GM19351 (cell line): ENCODE measurements around the gene HOXA11.

Experiments used
- ATAC-seq: cut with Tn5 transposase; IDR thresholded peaks from one replicate; pipeline ENCODE4 v1.9.1; 2021; ENCODE audit warnings: mild to moderate bottlenecking, moderate library complexity; ENCODE audit not compliant: unreplicated experiment

Gene HOXA11

GRCh38 chr7:27171325-27171636 lies 13.8 kb downstream of the HOXA11 start:
- ATAC-seq = no peak

GRCh38 chr7:27170426-27171324 lies 14.4 kb downstream of the HOXA11 start:
- no peak for ATAC-seq

GRCh38 chr7:27169658-27170425 lies 15.2 kb downstream of the HOXA11 start:
- no peak for ATAC-seq

GRCh38 chr7:27168265-27168947 lies 16.6 kb downstream of the HOXA11 start:
- no peak for ATAC-seq

- no peak for ATAC-seq
Measured at GRCh38 chr7:27167916-27168264, 17.1 kb downstream of the HOXA11 start.

GRCh38 chr7:27166531-27167505 lies 18.2 kb downstream of the HOXA11 start:
- ATAC-seq = no peak

GRCh38 chr7:27165996-27166530 lies 19.0 kb downstream of the HOXA11 start:
- ATAC-seq = no peak

GRCh38 chr7:27165089-27165995 lies 19.7 kb downstream of the HOXA11 start, which contains the start of gene HOXA9:
HOXA9 (minus strand) TSS chr7:27165537; CDS start chr7:27165457, 80 bp downstream.
- ATAC-seq = no peak

GRCh38 chr7:27164367-27165088 lies 20.5 kb downstream of the HOXA11 start:
- no peak for ATAC-seq

GRCh38 chr7:27164045-27164366 lies 21.0 kb downstream of the HOXA11 start:
- ATAC-seq = no peak

GRCh38 chr7:27163288-27164044 lies 21.6 kb downstream of the HOXA11 start:
- ATAC-seq = no peak

- no peak for ATAC-seq
Measured at GRCh38 chr7:27162561-27163287, 22.3 kb downstream of the HOXA11 start.

GRCh38 chr7:27161721-27162560 lies 23.1 kb downstream of the HOXA11 start:
- no peak for ATAC-seq

GRCh38 chr7:27161214-27161720 lies 23.8 kb downstream of the HOXA11 start:
- no peak for ATAC-seq

- ATAC-seq = peak; percentile 45
Measured at GRCh38 chr7:27160546-27161213, 24.4 kb downstream of the HOXA11 start.

GRCh38 chr7:27160145-27160545 lies 24.9 kb downstream of the HOXA11 start:
- ATAC-seq = no peak
